ENCODE results near the gene TMTC1.

TMTC1 gene

DNA sequence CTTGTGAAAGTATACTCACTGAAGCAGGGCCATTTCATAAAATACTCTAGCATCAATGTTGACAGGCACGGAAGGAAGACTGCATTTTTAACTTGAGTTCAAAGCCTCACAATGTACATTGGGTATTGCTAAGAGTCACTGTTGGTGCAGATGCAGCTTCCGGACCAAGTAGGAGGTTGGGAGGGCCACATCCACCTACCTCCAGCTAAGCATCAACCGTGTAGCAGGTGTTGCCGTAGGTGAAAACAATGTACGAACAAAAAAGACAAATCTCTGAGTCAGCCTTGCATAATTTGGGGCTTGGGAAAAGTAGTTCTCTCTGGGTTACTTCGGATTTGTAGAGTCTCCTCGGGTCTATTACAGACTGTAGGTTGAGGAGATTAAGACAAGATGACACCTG lies 48.1 kb downstream of the TMTC1 start:
- peaks cover 33% of the 10 kb centered on the region for H3K36me3 ChIP-seq (ENCODE audit: insufficient read depth, low read length)
- no peak overlapping the region for H3K4me2 ChIP-seq (ENCODE audit: low read length)
- H3K4me1 ChIP-seq (ENCODE audit: control insufficient read depth, insufficient read depth, low read length), result peaks cover 81% of the 10 kb centered on the region
- H3K9me3 ChIP-seq (replicated peaks; ENCODE audit: low read length), result no peaks in the 10 kb centered on the region
- H3K9ac ChIP-seq (ENCODE audit: low read depth, low read length), result no peak overlapping the region
- H3K4me3 ChIP-seq (ENCODE audit: low read length), result no peak overlapping the region
- no peaks in the 10 kb centered on the region for H3K27me3 ChIP-seq (ENCODE audit: control insufficient read depth, insufficient read depth, low read length)

DNA sequence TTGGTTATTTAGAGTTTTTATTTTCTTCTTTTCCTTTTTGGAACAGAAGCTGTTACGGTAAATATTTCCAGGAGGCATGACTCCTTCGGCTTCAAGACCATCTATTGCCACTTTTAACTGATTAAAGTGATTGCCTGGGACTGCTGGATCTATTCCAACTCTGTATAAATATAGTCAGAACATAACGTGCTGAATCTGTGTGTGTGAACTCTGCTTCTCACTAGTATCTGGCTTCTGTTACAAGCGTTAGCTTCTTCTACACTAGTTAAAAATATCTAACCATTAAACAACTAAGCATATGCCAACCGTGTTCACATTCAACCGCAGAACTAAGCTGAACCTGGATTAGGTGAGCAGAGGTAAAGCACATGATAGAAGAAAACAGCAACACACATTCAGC lies 49.0 kb downstream of the TMTC1 start:
- H3K4me2 ChIP-seq (ENCODE audit: low read length), result peak overlapping the region; percentile 8
- H3K27me3 ChIP-seq (ENCODE audit: control insufficient read depth, insufficient read depth, low read length), result no peaks in the 10 kb centered on the region
- no peaks in the 10 kb centered on the region for H3K9me3 ChIP-seq (replicated peaks; ENCODE audit: low read length)
- H3K36me3 ChIP-seq (ENCODE audit: insufficient read depth, low read length), result peaks cover 37% of the 10 kb centered on the region
- H3K9ac ChIP-seq (ENCODE audit: low read depth, low read length), result no peak overlapping the region
- no peak overlapping the region for H3K4me3 ChIP-seq (ENCODE audit: low read length)
- H3K4me1 ChIP-seq (ENCODE audit: control insufficient read depth, insufficient read depth, low read length), result peaks cover 73% of the 10 kb centered on the region

DNA sequence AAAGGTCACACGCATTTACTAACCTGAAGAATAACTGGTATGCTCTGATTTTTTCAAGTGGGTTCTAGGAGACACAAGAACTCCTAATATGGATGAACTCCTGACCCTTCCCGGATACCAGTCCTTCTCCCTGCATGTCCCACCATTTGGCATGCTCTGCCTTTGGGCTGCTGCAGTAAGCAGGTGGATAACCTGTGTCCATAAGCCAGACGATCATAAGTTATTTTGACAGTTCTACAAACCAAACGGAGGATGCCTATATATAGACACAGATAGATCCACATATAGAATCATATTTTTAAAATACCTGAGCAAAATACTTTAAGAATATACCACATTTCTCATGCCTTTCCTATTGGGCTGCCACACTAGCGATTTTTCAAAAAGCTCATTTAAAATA lies 49.4 kb downstream of the TMTC1 start:
- no peak overlapping the region for H3K4me3 ChIP-seq (ENCODE audit: low read length)
- no peaks in the 10 kb centered on the region for H3K9me3 ChIP-seq (replicated peaks; ENCODE audit: low read length)
- H3K36me3 ChIP-seq (ENCODE audit: insufficient read depth, low read length), result peaks cover 39% of the 10 kb centered on the region
- H3K4me1 ChIP-seq (ENCODE audit: control insufficient read depth, insufficient read depth, low read length), result peaks cover 68% of the 10 kb centered on the region
- no peak overlapping the region for H3K9ac ChIP-seq (ENCODE audit: low read depth, low read length)
- no peaks in the 10 kb centered on the region for H3K27me3 ChIP-seq (ENCODE audit: control insufficient read depth, insufficient read depth, low read length)
- no peak overlapping the region for H3K4me2 ChIP-seq (ENCODE audit: low read length)

DNA sequence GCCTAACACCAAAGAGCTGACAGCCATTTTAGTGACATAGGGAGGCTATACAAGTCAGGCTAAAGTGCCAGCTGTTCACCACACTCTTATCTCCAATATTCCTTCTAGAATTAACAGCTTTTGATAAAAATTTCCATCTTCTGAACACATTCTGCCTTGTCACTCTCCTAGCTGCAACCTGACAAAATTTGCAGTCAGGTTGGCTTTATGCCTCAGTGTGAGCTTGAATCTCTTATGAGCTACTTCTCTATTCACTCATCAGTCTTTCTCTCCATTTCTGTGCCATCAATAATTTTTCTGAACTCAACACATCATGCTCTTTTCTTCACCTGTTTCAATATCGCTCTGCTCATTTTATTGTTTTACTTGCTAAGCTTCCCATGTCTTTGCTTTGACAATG lies 50.2 kb downstream of the TMTC1 start:
- H3K27me3 ChIP-seq (ENCODE audit: control insufficient read depth, insufficient read depth, low read length), result no peaks in the 10 kb centered on the region

DNA sequence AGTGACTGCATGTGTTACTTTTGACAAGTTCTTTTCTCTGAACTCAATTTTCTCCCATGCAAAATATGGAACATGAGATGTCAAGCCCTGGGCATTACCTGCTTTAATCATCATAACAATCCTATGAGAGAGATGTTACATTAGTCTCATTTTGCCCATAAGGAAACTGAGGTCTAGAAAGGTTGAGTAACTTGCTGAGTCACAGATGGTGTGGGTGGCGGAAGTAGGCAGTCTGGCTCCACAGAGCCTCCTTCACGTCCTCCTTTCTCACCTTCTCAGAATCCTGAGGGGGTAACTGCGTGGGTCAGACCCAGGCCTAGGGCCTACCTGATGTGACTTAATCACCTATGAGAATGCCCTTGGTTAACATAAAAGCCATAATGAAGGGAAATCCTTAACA lies 50.7 kb downstream of the TMTC1 start:
- no peaks in the 10 kb centered on the region for H3K9me3 ChIP-seq (replicated peaks; ENCODE audit: low read length)
- peak overlapping the region; percentile 18 for H3K9ac ChIP-seq (ENCODE audit: low read depth, low read length)
- H3K4me1 ChIP-seq (ENCODE audit: control insufficient read depth, insufficient read depth, low read length), result peaks cover 62% of the 10 kb centered on the region
- no peak overlapping the region for H3K4me2 ChIP-seq (ENCODE audit: low read length)
- no peak overlapping the region for H3K4me3 ChIP-seq (ENCODE audit: low read length)
- H3K36me3 ChIP-seq (ENCODE audit: insufficient read depth, low read length), result peaks cover 44% of the 10 kb centered on the region
- H3K27me3 ChIP-seq (ENCODE audit: control insufficient read depth, insufficient read depth, low read length), result no peaks in the 10 kb centered on the region

More for the DNA sequence above, 50.2 kb downstream of the TMTC1 start:
- H3K36me3 ChIP-seq (ENCODE audit: insufficient read depth, low read length), result peaks cover 44% of the 10 kb centered on the region
- H3K4me2 ChIP-seq (ENCODE audit: low read length), result no peak overlapping the region
- H3K4me1 ChIP-seq (ENCODE audit: control insufficient read depth, insufficient read depth, low read length), result peaks cover 62% of the 10 kb centered on the region
- H3K9ac ChIP-seq (ENCODE audit: low read depth, low read length), result peak overlapping the region; percentile 12
- H3K4me3 ChIP-seq (ENCODE audit: low read length), result no peak overlapping the region
- no peaks in the 10 kb centered on the region for H3K9me3 ChIP-seq (replicated peaks; ENCODE audit: low read length)

DNA sequence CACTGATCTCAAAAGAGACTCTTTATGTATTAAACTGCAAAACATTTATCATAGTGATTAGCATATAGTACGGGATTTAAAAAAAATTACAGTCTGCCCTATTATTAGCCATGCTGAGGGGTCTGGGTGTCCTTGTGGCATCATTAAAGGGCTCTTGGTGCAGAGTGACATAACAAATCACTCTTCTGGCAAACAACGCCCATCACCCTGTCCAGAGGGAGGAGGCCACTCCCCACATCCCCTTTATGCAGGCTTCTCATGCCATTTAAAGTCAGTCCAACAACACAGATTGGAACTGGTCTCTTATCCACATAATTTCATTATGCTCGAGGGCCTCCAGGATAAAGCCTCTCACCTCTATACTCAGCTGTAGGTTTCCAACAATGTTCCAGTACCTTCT lies 51.1 kb downstream of the TMTC1 start:
- peaks cover 61% of the 10 kb centered on the region for H3K4me1 ChIP-seq (ENCODE audit: control insufficient read depth, insufficient read depth, low read length)
- no peaks in the 10 kb centered on the region for H3K27me3 ChIP-seq (ENCODE audit: control insufficient read depth, insufficient read depth, low read length)
- H3K4me3 ChIP-seq (ENCODE audit: low read length), result no peak overlapping the region
- no peaks in the 10 kb centered on the region for H3K9me3 ChIP-seq (replicated peaks; ENCODE audit: low read length)
- peak overlapping the region; percentile 18 for H3K9ac ChIP-seq (ENCODE audit: low read depth, low read length)
- H3K36me3 ChIP-seq (ENCODE audit: insufficient read depth, low read length), result peaks cover 44% of the 10 kb centered on the region
- no peak overlapping the region for H3K4me2 ChIP-seq (ENCODE audit: low read length)

DNA sequence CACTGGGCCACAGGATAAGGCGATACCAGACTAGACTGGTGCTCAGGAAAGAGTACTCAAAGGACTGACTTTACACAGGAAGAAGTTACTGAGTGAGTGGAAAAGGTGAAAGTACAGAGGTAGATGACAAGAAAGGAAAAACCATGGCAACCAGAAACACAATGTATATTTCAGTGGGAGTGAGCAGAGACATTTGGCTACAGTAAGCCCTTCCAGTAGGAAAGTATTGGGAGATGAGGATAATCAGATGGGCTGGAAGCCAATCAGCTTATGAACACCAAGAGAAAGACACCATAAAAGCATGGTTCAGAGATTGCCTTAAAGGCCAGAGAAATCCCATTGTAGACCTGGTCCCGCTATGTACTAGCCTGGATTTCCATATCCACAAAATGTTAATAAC lies 51.6 kb downstream of the TMTC1 start:
- no peak overlapping the region for H3K4me3 ChIP-seq (ENCODE audit: low read length)
- peaks cover 59% of the 10 kb centered on the region for H3K4me1 ChIP-seq (ENCODE audit: control insufficient read depth, insufficient read depth, low read length)
- peak overlapping the region; percentile 18 for H3K9ac ChIP-seq (ENCODE audit: low read depth, low read length)
- no peak overlapping the region for H3K4me2 ChIP-seq (ENCODE audit: low read length)
- H3K36me3 ChIP-seq (ENCODE audit: insufficient read depth, low read length), result peaks cover 44% of the 10 kb centered on the region
- H3K9me3 ChIP-seq (replicated peaks; ENCODE audit: low read length), result no peaks in the 10 kb centered on the region
- H3K27me3 ChIP-seq (ENCODE audit: control insufficient read depth, insufficient read depth, low read length), result no peaks in the 10 kb centered on the region

DNA sequence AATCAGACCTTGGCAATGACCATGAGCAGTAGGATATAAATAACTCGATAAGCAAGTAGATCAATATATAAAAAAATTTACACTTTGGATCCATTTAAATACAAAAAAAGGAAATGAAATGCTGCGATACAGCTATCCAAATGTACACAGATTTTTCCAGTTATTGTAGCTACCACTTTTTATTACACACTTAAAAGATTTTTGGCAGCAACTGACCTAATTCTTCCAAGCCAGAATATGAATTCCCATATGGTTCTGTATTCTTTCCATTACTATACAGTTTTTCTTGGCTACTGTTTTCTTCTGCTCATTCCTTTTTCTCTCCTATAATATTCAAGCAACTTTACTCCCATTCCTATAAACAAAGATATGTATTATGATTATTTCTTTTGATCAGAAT lies 52.2 kb downstream of the TMTC1 start:
- no peak overlapping the region for H3K9ac ChIP-seq (ENCODE audit: low read depth, low read length)
- peaks cover 60% of the 10 kb centered on the region for H3K4me1 ChIP-seq (ENCODE audit: control insufficient read depth, insufficient read depth, low read length)
- H3K9me3 ChIP-seq (replicated peaks; ENCODE audit: low read length), result no peaks in the 10 kb centered on the region
- no peaks in the 10 kb centered on the region for H3K27me3 ChIP-seq (ENCODE audit: control insufficient read depth, insufficient read depth, low read length)
- H3K36me3 ChIP-seq (ENCODE audit: insufficient read depth, low read length), result peaks cover 38% of the 10 kb centered on the region
- no peak overlapping the region for H3K4me2 ChIP-seq (ENCODE audit: low read length)
- no peak overlapping the region for H3K4me3 ChIP-seq (ENCODE audit: low read length)

DNA sequence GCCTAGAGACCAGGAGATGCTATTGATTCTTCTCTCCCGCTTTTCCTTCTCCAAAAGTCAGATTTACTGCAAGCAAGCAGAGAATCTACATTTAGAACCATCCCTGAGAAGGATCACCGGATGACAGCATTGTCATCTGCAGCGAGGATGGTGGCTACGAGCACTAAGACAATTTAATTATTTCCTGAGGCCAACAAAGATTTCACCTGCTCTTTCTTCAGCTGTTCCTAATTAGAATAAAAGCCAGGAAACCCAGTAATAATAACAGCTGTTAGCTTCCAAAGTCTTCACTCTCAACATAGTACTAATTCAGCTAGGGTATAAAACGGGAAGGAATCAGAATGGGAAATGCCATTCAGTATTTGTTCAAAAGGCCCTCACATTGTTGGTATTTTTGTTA lies 53.3 kb downstream of the TMTC1 start:
- Histone ChIP-seq H3K36me3 (ENCODE audit: insufficient read depth, low read length) (peaks cover 33% of the 10 kb centered on the region), H3K9ac (ENCODE audit: low read depth, low read length) (no peak overlapping the region), H3K4me1 (ENCODE audit: control insufficient read depth, insufficient read depth, low read length) (peaks cover 69% of the 10 kb centered on the region)

DNA sequence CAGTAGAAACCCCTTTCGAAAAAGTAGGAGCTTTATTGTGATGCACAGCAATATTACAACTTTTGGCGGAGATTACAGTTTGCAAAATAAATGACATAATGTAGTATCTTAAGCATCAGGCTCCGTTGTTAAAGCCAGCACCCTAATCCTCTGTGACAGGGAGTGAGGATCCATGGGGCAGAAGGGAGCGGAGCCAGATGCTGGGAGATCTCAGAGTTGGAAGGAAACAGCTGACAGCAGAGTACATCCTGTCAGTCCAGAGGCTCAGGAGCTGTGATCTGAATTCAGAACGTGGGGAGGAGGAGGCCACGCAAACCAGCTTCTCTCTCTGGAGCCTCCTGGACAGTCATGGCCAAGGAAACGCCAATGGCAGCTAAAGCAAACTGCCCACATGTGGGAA lies 55.7 kb downstream of the TMTC1 start:
- peaks cover 49% of the 10 kb centered on the region for H3K4me1 ChIP-seq (ENCODE audit: control insufficient read depth, insufficient read depth, low read length)
- no peaks in the 10 kb centered on the region for H3K9me3 ChIP-seq (replicated peaks; ENCODE audit: low read length)
- H3K4me2 ChIP-seq (ENCODE audit: low read length), result no peak overlapping the region
- no peaks in the 10 kb centered on the region for H3K27me3 ChIP-seq (ENCODE audit: control insufficient read depth, insufficient read depth, low read length)
- no peak overlapping the region for H3K4me3 ChIP-seq (ENCODE audit: low read length)
- H3K36me3 ChIP-seq (ENCODE audit: insufficient read depth, low read length), result peaks cover 25% of the 10 kb centered on the region
- peak overlapping the region; percentile 1 for H3K9ac ChIP-seq (ENCODE audit: low read depth, low read length)

More for the DNA sequence above, 53.3 kb downstream of the TMTC1 start:
- Histone ChIP-seq H3K9me3 (replicated peaks; ENCODE audit: low read length) (no peaks in the 10 kb centered on the region), H3K4me2 (ENCODE audit: low read length) (no peak overlapping the region), H3K4me3 (ENCODE audit: low read length) (no peak overlapping the region), H3K27me3 (ENCODE audit: control insufficient read depth, insufficient read depth, low read length) (no peaks in the 10 kb centered on the region)

DNA sequence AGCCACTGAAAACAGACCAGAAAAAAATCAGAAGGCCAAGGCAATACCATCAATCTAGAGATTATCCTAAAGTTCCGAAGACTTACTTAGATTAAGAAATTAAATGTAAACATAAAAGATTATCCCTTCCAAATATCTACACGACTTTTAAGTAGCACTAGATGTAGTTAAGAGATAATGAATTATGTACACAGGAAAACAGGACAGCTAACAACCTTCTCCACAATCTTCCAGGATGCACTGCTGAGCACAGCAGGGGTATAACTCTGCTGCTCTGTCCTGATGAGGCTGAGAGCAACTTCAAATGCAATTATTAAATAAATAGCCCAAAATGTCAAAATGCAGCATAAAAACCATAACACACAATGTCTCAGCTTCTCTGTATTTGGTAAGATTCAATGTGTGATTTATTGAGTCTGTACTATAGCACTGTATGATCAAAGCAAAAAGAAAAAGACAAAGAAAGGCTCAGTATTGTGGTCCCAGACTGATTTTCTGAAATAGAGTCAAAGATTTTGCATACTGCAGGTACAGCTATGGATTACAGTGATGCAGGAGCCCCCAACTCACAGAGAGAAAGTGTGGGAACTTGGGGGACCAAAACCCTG lies 56.9 kb downstream of the TMTC1 start:
- H3K9me3 ChIP-seq (replicated peaks; ENCODE audit: low read length), result no peaks in the 10 kb centered on the region

DNA sequence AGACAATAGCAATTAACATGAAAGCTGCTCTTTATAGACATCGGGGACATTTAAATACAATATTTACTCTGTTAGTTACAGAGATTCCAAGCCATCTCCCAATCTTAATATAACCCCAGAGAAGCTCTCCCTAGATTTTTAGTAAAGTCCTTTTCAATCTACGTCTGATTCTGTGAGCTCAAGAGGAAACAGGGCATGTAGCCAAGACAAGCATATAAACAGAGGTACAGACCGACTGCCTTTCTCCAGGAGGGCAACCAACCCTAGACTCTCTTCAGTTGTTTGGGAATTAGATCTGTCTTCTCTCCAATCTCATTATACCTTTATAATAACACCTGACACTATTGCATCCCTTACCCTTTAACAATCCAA lies 57.4 kb downstream of the TMTC1 start:
- Histone ChIP-seq H3K4me1 (ENCODE audit: control insufficient read depth, insufficient read depth, low read length) (peaks cover 33% of the 10 kb centered on the region), H3K4me3 (ENCODE audit: low read length) (peak overlapping the region; percentile 37), H3K9ac (ENCODE audit: low read depth, low read length) (peak overlapping the region; percentile 79), H3K27me3 (ENCODE audit: control insufficient read depth, insufficient read depth, low read length) (no peaks in the 10 kb centered on the region), H3K36me3 (ENCODE audit: insufficient read depth, low read length) (peaks cover 18% of the 10 kb centered on the region), H3K4me2 (ENCODE audit: low read length) (peak overlapping the region; percentile 56), H3K9me3 (replicated peaks; ENCODE audit: low read length) (no peaks in the 10 kb centered on the region)

More for the DNA sequence above, 56.9 kb downstream of the TMTC1 start:
- no peak overlapping the region for H3K4me3 ChIP-seq (ENCODE audit: low read length)
- no peaks in the 10 kb centered on the region for H3K27me3 ChIP-seq (ENCODE audit: control insufficient read depth, insufficient read depth, low read length)
- peaks cover 38% of the 10 kb centered on the region for H3K4me1 ChIP-seq (ENCODE audit: control insufficient read depth, insufficient read depth, low read length)
- H3K4me2 ChIP-seq (ENCODE audit: low read length), result peak overlapping the region; percentile 56
- H3K9ac ChIP-seq (ENCODE audit: low read depth, low read length), result peak overlapping the region; percentile 79
- peaks cover 18% of the 10 kb centered on the region for H3K36me3 ChIP-seq (ENCODE audit: insufficient read depth, low read length)
